Activated T-helper 2 cell treated with anti-CD3 and anti-CD28 coated beads, Interferon-gamma antibody, Interleukin-2, Interleukin-4, amounts not matched to agents 10 μg/mL and 5 μg/mL and 100 μg/mL, durations not matched to agents 14 hours and 24 hours and 36 hours (primary cell): ENCODE results near the gene LBHD1. TPM values are rescaled to one million over a fixed set of nuclear protein-coding genes. Genes with fewer than 3 reads are reported as not detected.
"Not testable (repeated sequence)": the region's sequence is repeated elsewhere in the genome, so short reads cannot be mapped to it uniquely, and the experiment has no call there.

Source experiments
- DNase-seq: peaks from one replicate; pipeline ENCODE4 v3.0.0; 2021; ENCODE audit warnings: low spot score
- H3K27ac Mint-ChIP-seq: one replicate; pipeline ENCODE4 v1.8.0; 2021; ENCODE audit warnings: mixed read lengths
- H3K27me3 Mint-ChIP-seq: one replicate; pipeline ENCODE4 v1.8.0; 2021; ENCODE audit warnings: low read depth, mixed read lengths
- H3K36me3 Mint-ChIP-seq: one replicate; pipeline ENCODE4 v1.8.0; 2021; ENCODE audit warnings: low read depth, mixed read lengths
- H3K4me1 Mint-ChIP-seq: one replicate; pipeline ENCODE4 v1.8.0; 2021; ENCODE audit warnings: low read depth, mixed read lengths
- H3K4me3 Mint-ChIP-seq: one replicate; pipeline ENCODE4 v1.8.0; 2021; ENCODE audit warnings: low read depth, mild to moderate bottlenecking, moderate library complexity, mixed read lengths
- H3K9me3 Mint-ChIP-seq: one replicate; pipeline ENCODE4 v1.8.0; 2021; ENCODE audit warnings: mixed read lengths
- intact Hi-C: fragments of 100-400 bp; cut with micrococcal nuclease; formaldehyde crosslinking; loops from one replicate; pipeline ENCODE4 v1.15.1; 2023
- total RNA-seq: library from RNA; stranded (reverse); gene quantifications from 2 replicates; pipeline ENCODE4 v1.2.3, GENCODE V29; 2022

Gene LBHD1
- total RNA-seq, 1 donor from 2014 or later, result 21.4 TPM

DNA sequence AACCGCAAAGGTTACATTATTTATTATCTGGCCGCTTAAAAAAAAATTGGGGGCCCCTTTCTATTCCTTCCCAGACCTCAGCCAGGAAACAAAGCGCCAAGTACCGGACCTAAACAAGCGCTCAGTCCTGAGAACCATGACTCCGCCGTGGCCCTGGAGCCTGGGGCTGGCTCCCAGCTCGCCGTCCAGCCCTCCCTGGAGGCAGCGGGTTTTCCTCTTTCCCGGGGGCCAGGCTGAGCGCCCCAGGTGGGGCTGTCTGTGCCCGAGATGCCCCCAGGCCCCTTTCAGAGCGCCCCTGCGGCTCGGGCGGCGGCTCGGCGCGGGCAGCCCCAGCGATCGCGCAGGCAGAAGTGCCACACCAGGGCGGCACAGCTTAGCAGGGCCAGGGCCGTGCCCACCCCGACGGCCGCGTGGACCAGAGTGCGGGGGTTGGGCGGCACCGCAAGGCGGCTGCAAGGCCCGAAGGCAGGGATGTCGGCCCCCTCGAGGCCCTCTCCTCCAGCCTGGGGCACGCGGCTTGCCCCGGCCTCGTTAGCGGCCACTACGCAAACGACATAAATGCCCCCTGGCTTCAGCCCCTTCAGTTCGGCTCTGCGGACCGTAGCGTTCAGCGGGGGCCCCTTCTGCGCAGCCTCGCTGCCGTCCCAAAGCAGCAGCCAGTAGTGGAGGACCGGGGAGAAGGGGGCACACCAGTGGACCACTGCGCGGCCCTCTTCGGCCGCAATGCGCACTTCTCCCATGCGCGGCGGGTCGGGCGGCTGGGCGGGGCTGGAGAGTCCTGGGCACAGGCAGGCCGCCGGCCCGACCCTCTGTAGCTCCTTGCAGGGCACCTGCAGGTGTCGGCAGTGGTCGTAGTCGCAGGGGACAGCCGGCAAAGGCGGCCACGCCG lies 15.7 kb upstream of the LBHD1 start:
- H3K36me3 Mint-ChIP-seq, result peaks cover 16% of the 10 kb centered on the region
- no peaks in the 10 kb centered on the region for H3K9me3 Mint-ChIP-seq
- no peaks in the 10 kb centered on the region for H3K4me1 Mint-ChIP-seq
- no peak for DNase-seq
- intact Hi-C loops, result no loop called here
- no peak overlapping the region for H3K4me3 Mint-ChIP-seq
- H3K27me3 Mint-ChIP-seq, result peaks cover 6% of the 10 kb centered on the region
- no peak overlapping the region for H3K27ac Mint-ChIP-seq

GRCh38 chr11:62682518-62682917 lies 10.5 kb upstream of the LBHD1 start:
- Mint-ChIP-seq H3K4me3 (no peak overlapping the region), H3K27ac (no peak overlapping the region), H3K36me3 (peaks cover 9% of the 10 kb centered on the region)

DNA sequence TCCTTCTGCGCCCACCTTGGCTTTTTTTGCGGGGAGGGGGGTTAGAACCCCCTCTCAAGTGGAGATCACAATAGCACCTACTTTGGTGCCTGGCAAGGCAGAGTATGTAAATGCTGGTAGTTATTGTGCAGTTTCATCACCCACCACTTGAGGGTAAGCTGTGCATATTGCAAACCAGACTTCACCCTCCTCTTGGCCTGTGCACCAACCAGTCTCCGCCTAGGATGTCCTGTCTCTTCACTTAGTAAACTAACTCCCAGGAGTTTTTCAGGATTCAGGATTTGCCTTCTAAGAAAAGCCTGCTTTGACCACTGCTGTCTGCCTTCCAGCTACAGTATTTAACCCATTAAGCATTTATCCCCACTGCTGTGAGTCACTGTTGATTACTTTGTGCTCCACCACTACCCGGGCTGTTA lies 8.8 kb upstream of the LBHD1 start:
- peak overlapping the region; percentile 42 for H3K27ac Mint-ChIP-seq
- intact Hi-C loops, result no loop called here

More at GRCh38 chr11:62682518-62682917, 10.5 kb upstream of the LBHD1 start:
- no peak for DNase-seq
- H3K9me3 Mint-ChIP-seq, result no peaks in the 10 kb centered on the region
- H3K4me1 Mint-ChIP-seq, result peaks cover 15% of the 10 kb centered on the region
- intact Hi-C loops, result no loop called here
- H3K27me3 Mint-ChIP-seq, result no peaks in the 10 kb centered on the region

GRCh38 chr11:62678770-62679696 lies 7.0 kb upstream of the LBHD1 start, which contains the start of gene UBXN1:
TSS of gene UBXN1 (minus strand) at chr11:62679073. CDS start at chr11:62678923, 150 bp downstream.
- intact Hi-C loops, result no loop called here
- DNase-seq, result peak; percentile 80

More for the DNA sequence above, 8.8 kb upstream of the LBHD1 start:
- H3K36me3 Mint-ChIP-seq, result peaks cover 24% of the 10 kb centered on the region
- peak overlapping the region; percentile 66 for H3K4me3 Mint-ChIP-seq
- peaks cover 21% of the 10 kb centered on the region for H3K4me1 Mint-ChIP-seq
- H3K9me3 Mint-ChIP-seq, result no peaks in the 10 kb centered on the region
- DNase-seq, result peak; percentile 21
- no peaks in the 10 kb centered on the region for H3K27me3 Mint-ChIP-seq

DNA sequence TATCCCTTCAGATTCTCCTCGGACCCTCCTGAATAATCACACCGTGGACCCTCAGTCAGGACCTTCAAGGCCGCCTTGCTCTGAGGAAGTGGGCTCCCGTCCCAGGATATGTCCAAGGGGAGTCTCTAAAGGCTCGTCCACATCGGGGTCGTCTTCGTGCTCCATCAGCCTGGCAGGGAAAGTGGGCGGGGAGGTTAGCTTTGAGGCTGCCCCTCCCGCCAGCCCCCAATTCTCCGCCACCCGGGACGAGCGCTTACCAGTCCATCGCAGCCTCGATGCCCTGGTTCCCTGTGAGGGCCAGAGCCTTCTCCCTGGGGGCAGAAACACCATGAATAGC lies 6.3 kb upstream of the LBHD1 start:
- H3K36me3 Mint-ChIP-seq, result peaks cover 39% of the 10 kb centered on the region
- H3K27ac Mint-ChIP-seq, result peak overlapping the region; percentile 86
- H3K4me3 Mint-ChIP-seq, result peak overlapping the region; percentile 87
- H3K4me1 Mint-ChIP-seq, result peaks cover 25% of the 10 kb centered on the region
- no peaks in the 10 kb centered on the region for H3K9me3 Mint-ChIP-seq
- no peaks in the 10 kb centered on the region for H3K27me3 Mint-ChIP-seq
- intact Hi-C loops, result no loop called here
- no peak for DNase-seq

More at GRCh38 chr11:62678770-62679696, 7.0 kb upstream of the LBHD1 start, which contains the start of gene UBXN1:
- H3K27me3 Mint-ChIP-seq, result no peaks in the 10 kb centered on the region
- H3K27ac Mint-ChIP-seq, result peak within 1 kb of the TSS; percentile 86
- peaks cover 34% of the 10 kb centered on the region for H3K36me3 Mint-ChIP-seq
- H3K4me3 Mint-ChIP-seq, result peak within 1 kb of the TSS; percentile 87
- H3K9me3 Mint-ChIP-seq, result no peaks in the 10 kb centered on the region
- peaks cover 25% of the 10 kb centered on the region for H3K4me1 Mint-ChIP-seq

- no peaks in the 10 kb centered on the region for H3K27me3 Mint-ChIP-seq
- peaks cover 46% of the 10 kb centered on the region for H3K36me3 Mint-ChIP-seq
- H3K4me3 Mint-ChIP-seq, result peak overlapping the region; percentile 87
- H3K4me1 Mint-ChIP-seq, result peaks cover 28% of the 10 kb centered on the region
- no peaks in the 10 kb centered on the region for H3K9me3 Mint-ChIP-seq
- intact Hi-C loops, result no loop called here
- H3K27ac Mint-ChIP-seq, result peak overlapping the region; percentile 86
- no peak for DNase-seq
Measured at GRCh38 chr11:62677714-62678113, 5.6 kb upstream of the LBHD1 start.

- H3K27ac Mint-ChIP-seq, result peak overlapping the region; percentile 42
- H3K36me3 Mint-ChIP-seq, result peaks cover 51% of the 10 kb centered on the region
- H3K4me1 Mint-ChIP-seq, result peaks cover 33% of the 10 kb centered on the region
- H3K27me3 Mint-ChIP-seq, result no peaks in the 10 kb centered on the region
- intact Hi-C loops, result no loop called here
- peak overlapping the region; percentile 73 for H3K4me3 Mint-ChIP-seq
- DNase-seq, result no peak
- no peaks in the 10 kb centered on the region for H3K9me3 Mint-ChIP-seq
Measured at GRCh38 chr11:62677156-62677555, 5.1 kb upstream of the LBHD1 start.

- no peak for DNase-seq
- Mint-ChIP-seq H3K27me3 (no peaks in the 10 kb centered on the region), H3K4me1 (peaks cover 34% of the 10 kb centered on the region), H3K36me3 (peaks cover 54% of the 10 kb centered on the region), H3K9me3 (no peaks in the 10 kb centered on the region), H3K4me3 (peak overlapping the region; percentile 73), H3K27ac (peak overlapping the region; percentile 42)
- intact Hi-C loops, result no loop called here
Measured at GRCh38 chr11:62676698-62677097, 4.6 kb upstream of the LBHD1 start.

- H3K4me3 Mint-ChIP-seq, result peak overlapping the region; percentile 13
- H3K9me3 Mint-ChIP-seq, intact Hi-C loops, DNase-seq, H3K27me3 Mint-ChIP-seq: not testable (repeated sequence)
- H3K36me3 Mint-ChIP-seq, result peaks cover 64% of the 10 kb centered on the region
- peak overlapping the region; percentile 33 for H3K27ac Mint-ChIP-seq
- peaks cover 30% of the 10 kb centered on the region for H3K4me1 Mint-ChIP-seq
Measured at GRCh38 chr11:62675415-62675814, 3.3 kb upstream of the LBHD1 start.

- peak overlapping the region; percentile 97 for H3K4me3 Mint-ChIP-seq
- no peaks in the 10 kb centered on the region for H3K27me3 Mint-ChIP-seq
- H3K27ac Mint-ChIP-seq, result peak overlapping the region; percentile 96
- H3K9me3 Mint-ChIP-seq, result no peaks in the 10 kb centered on the region
- H3K36me3 Mint-ChIP-seq, result peaks cover 72% of the 10 kb centered on the region
- DNase-seq, result no peak
- intact Hi-C loops, result loop anchor here (2.0 to 5.0 kb wide), 2 partner anchors 54 to 179 kb away; partner anchors contain the start of gene HNRNPUL2
- peaks cover 36% of the 10 kb centered on the region for H3K4me1 Mint-ChIP-seq
Measured at GRCh38 chr11:62673196-62673525, 1.1 kb upstream of the LBHD1 start.

DNA sequence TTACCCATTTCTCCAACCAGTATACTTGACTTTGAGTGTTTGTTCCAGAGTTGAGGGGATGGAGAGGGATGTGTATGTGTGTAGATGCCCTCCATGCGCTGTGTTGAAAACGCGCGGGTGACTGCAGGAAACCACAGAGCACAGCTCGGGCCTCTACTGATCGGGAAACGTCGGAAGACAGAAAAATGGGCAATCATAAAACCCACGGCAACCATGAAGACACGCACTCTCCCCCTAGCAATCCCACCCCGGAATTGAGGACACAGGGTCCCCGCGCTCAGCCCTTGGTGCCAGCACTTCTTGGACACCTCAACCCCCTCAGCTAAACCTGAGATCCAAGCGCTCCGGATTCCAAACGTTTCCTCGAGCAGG lies 845 bp downstream of the LBHD1 start:
- DNase-seq, result no peak
- Mint-ChIP-seq H3K36me3 (peaks cover 68% of the 10 kb centered on the region), H3K4me1 (peaks cover 37% of the 10 kb centered on the region), H3K9me3 (no peaks in the 10 kb centered on the region), H3K4me3 (peak overlapping the region; percentile 97), H3K27me3 (no peaks in the 10 kb centered on the region), H3K27ac (peak overlapping the region; percentile 96)
- intact Hi-C loops, result loop anchor here (1.0 to 5.0 kb wide), 5 partner anchors 18 to 181 kb away; partner anchors contain the start of genes GANAB, INTS5 and MTA2

DNA sequence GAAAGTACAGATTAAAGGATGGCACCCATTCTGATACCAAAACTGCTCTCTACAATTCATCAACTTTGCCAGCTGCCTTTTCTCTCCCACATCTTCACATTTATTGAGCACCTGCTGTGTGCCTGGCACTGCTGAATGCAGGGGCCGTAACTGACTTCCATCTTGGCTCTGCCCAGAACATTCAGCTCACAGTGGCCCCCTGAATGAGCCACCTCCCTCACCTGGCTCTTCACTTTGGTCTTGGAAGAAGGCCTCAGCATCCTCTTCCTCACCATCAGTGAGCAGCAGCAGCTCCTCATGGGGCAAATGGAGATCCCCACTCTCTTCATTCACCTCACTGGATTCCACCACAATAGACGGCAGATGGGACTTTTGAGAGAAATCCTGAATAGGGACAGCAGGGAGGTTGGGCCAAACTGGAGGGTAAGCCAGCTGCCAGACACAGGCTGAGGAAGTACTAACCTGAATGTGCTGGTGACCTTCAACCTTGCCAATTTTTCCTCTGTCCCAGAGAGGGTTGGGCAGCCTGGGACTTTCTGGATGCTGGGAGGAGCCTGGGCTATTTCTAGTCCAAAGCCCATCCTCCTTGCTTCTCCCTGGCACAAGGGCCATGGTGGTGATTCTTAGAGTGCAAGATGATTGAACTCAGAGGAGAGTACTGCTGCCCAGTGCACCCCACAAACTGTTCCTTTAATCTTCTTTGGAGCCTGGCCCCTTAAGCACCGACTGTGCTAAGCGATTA lies 2.5 kb downstream of the LBHD1 start:
- Mint-ChIP-seq H3K27me3 (no peaks in the 10 kb centered on the region), H3K4me3 (peak overlapping the region; percentile 97), H3K27ac (peak overlapping the region; percentile 96), H3K36me3 (peaks cover 72% of the 10 kb centered on the region), H3K4me1 (peaks cover 35% of the 10 kb centered on the region), H3K9me3 (no peaks in the 10 kb centered on the region)
- intact Hi-C loops, result loop anchor here (2.0 to 5.0 kb wide), 2 partner anchors 43 to 183 kb away; no protein-coding TSS in a partner anchor
- DNase-seq, result no peak
